ENCODE results near the gene VCAN. TPM values are rescaled to one million over a fixed set of nuclear protein-coding genes. Genes with fewer than 3 reads are reported as not detected.
"Not testable (repeated sequence)": the region's sequence is repeated elsewhere in the genome, so short reads cannot be mapped to it uniquely, and the experiment has no call there.

VCAN gene
- 1.4 and 2.0 TPM in 2 replicates for total RNA-seq

DNA sequence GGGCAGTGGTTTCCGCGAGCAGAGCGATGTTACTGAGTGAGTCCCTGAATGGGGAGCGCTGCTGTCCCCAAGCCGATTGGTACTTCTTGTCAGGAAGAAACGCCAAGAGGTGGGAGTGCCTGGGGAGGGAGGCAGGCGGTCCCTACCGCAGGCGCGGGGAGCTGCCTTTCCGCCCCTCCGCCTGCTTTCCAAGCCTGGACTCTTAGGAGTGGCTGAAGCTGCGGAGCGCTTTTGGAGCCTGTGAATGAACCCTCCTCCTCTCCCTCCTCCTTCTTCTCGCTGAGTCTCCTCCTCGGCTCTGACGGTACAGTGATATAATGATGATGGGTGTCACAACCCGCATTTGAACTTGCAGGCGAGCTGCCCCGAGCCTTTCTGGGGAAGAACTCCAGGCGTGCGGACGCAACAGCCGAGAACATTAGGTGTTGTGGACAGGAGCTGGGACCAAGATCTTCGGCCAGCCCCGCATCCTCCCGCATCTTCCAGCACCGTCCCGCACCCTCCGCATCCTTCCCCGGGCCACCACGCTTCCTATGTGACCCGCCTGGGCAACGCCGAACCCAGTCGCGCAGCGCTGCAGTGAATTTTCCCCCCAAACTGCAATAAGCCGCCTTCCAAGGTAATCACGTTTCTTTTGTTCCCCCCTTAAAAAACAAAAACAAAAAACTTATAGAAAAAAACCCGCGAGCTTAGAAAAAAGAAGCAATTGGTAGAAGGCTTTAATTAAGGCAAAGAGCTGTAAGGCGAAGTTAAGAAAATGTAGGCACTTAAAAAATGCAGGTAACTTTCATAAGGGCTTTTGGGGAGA lies at the start of gene VCAN:
TSS of gene VCAN (plus strand) at position 340 of the 808 bp plus-strand sequence. CDS start 11,775 bp downstream, outside the sequence.
- no peak for DNase-seq (ENCODE audit: low read depth, low spot score)

GRCh38 chr5:83422284-83422683 lies 49.3 kb upstream of the VCAN start:
- DNase-seq (ENCODE audit: low read depth, low spot score), result no peak

GRCh38 chr5:83426855-83427254 lies 44.7 kb upstream of the VCAN start:
- DNase-seq (ENCODE audit: low read depth, low spot score), result no peak

DNA sequence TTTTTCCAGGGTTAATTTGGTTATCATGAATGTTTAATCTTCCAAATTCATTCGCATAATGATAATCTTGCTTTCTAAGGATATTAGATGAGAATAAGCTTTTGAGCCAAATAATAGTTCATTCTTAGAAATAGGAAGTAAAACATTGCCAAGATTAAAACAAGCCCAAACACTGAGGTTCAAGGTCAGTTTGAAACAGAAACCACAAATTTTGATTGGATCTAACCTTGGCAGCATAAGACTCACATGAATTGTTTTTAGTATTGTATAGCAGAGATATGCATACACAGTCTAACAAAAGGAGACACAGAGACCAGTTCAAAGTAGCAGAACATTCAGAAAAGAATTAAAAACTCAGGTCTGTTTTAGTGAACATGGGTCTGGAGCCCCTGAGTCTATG lies 43.4 kb upstream of the VCAN start:
- no peak for DNase-seq (ENCODE audit: low read depth, low spot score)

- no peak for DNase-seq (ENCODE audit: low read depth, low spot score)
Measured at GRCh38 chr5:83428890-83429289, 42.7 kb upstream of the VCAN start.

GRCh38 chr5:83430130-83431010 lies 41.2 kb upstream of the VCAN start:
- DNase-seq (ENCODE audit: low read depth, low spot score), result peak; percentile 13

DNA sequence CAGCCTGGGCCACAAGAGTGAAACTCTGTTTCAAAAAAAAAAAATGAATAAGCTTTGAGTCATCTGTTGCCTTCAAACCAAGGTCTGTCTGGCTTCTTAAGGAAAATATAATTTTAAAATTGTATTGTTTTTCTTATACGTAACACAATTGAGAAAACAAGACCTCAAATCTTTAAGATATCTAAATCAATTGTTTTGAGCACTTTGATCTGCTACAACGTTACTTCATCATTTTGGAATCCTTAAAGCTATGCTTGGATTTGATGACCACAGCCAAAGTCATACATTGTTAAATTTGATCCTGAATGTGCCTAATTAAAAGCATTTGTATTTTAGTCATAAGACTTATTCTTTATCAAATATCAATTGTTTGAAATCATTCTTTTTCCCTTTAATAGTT lies 37.7 kb upstream of the VCAN start:
- DNase-seq (ENCODE audit: low read depth, low spot score), result no peak

DNA sequence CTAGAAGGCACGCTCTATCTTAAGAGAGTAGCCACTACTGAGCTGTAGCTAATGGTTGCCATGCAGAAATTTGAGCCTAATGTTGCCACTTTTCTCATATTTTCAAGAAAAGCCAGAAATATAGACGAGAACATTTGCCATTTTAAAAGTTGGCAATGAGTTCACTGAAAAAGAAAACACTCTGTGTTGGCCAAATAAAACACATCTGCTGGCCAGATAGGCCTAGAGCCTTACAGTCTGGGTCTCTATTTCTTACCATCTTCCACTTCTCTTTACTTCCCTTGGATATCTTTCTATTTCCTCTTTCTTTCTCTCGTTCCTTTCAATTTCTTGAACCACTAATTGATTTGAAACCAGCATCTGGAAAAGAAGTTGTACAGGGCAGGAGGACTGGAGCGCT lies 36.6 kb upstream of the VCAN start:
- no peak for DNase-seq (ENCODE audit: low read depth, low spot score)

DNA sequence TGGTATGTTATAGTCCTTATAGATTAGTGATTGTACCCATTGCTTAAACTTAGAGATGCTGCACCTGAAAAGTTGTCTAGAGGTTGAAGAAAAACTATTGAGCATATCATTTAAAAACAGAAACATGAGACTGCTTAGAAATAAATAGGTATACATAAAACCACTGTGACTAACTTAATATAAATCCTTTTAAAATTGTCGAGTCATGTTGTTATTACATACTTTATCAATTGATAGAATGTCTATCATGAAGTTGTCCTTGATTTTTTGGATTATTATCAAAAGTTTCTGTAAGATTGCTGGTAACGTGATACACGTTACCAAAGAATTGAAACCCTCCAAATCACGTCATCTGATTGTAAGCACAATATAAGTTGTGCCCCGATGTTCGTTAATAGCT lies 35.3 kb upstream of the VCAN start:
- DNase-seq (ENCODE audit: low read depth, low spot score), result no peak

GRCh38 chr5:83437697-83438096 lies 33.8 kb upstream of the VCAN start:
- DNase-seq (ENCODE audit: low read depth, low spot score), result not testable (repeated sequence)

- no peak for DNase-seq (ENCODE audit: low read depth, low spot score)
Measured at GRCh38 chr5:83440826-83441225, 30.7 kb upstream of the VCAN start.

- DNase-seq (ENCODE audit: low read depth, low spot score), result no peak
Measured at GRCh38 chr5:83441747-83442146, 29.8 kb upstream of the VCAN start.

DNA sequence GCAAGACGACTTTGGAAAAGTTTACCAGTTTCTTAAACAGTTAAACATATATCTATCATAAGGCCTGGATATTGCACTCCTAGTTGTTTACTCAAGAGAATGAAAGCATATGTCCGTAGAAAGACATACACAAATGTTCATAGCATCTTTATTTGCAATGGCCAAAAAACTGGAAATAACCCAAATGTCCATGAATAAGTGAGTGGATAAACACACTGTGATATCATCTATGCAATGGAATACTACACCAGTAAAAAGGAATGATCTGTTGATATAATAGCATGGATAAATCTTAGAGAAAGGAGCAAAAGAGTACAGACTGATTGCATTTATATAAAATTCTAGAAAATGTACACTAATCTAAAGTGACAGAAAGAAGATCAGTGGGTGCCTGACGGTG lies 28.0 kb upstream of the VCAN start:
- no peak for DNase-seq (ENCODE audit: low read depth, low spot score)

GRCh38 chr5:83444445-83444844 lies 27.1 kb upstream of the VCAN start:
- no peak for DNase-seq (ENCODE audit: low read depth, low spot score)

DNA sequence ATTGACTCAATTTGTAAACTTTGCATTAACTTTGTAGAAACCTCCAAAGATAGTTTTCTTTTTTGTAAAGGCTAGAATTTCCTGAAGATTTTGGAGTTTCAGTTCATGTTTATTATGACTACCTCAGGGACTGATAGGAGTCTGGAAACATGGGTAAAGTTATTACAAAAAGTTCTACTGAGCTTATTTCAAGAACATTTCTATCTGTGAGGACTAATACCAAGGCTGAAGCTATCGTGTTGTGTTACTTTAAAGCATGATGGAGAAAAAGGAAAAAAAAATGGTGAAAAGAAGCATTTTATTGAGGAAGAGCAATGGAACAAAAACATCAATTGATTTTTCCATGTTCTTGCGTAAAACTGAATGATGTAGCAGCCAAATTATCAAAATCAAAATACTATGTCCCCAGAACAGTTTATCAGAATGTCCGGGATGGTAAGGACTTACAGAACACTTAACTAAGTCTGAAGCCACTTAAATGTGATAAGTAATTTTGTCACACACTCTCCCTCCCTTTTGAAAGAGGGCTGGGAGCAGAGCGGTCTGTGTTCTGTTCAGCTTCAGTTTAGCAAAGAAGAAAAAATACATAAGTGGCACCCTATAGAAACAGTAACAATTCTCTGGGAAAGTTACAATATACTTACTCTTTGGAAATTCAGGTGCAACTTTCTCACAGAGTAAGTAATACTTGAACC lies 25.1 kb upstream of the VCAN start:
- no peak for DNase-seq (ENCODE audit: low read depth, low spot score)

DNA sequence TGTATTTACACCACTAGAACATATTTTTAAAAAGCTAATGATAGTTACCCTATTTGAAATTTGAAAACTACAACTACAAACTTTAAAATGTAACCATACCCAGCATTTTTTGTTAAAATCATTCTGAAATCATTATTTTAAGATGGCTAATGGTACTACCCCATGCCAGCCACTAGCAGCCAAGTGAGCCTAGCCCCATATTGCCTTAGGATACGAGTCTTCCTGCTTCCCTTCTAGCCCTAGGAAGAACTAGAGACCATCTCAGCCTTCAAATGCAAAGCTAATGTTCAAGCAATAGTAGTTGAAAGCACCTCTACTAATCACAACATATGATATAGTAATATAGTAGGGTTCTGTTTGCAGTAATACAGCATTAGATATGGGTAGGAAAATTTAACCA lies 24.0 kb upstream of the VCAN start:
- no peak for DNase-seq (ENCODE audit: low read depth, low spot score)

DNA sequence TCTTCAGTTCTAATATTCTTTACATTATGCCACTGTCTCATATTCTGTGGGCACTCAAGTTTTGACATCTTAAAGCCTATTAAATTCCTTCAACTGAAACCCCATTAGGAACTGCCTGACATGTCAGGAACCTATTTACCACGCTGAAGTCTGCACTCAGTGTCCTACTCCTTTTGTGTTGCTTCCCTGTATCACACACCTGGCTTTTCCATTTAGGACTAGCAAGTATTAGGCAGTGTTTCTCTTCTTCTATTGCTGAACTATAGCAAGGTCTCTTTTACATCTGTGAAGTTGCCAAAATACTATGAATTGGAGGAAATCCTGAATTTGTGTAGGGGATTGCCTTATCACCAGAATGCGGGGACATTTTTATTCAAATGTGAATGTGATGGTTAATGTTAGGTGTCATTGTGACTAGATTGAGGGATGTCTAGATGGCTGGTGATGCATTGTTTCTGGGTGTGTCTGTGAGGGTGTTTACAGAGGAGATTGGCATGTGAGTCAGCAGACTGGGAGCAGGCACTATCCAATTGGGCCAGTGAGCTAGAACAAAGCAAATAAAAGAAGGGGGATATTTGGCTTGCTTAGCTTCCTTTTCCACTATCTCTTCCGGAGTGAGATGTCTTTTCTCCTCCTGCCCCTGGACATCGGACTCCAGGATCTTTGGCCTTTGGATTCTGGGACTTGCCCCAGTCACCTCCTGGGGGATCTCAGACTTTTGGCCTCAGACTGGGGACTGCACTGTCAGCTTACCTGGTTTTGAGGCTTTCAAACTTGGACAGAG lies 21.2 kb upstream of the VCAN start:
- no peak for DNase-seq (ENCODE audit: low read depth, low spot score)

DNA sequence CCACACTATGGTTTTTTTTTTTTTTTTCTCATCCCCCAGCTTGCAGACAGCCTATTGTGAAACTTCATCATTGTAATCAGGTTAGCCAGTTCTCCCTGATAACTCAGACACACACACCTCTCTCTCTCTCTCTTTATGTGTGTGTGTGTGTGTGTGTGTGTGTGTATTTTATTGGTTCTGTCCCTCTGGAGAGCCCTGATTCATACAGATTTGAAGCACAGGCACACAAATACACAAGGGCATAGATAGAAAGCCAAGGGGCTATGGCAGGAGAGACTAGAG lies 20.6 kb upstream of the VCAN start:
- DNase-seq (ENCODE audit: low read depth, low spot score), result no peak

- DNase-seq (ENCODE audit: low read depth, low spot score), result no peak
Measured at GRCh38 chr5:83451955-83452354, 19.6 kb upstream of the VCAN start.

- DNase-seq (ENCODE audit: low read depth, low spot score), result no peak
Measured at GRCh38 chr5:83453937-83454336, 17.6 kb upstream of the VCAN start.

- no peak for DNase-seq (ENCODE audit: low read depth, low spot score)
Measured at GRCh38 chr5:83464261-83464660, 7.3 kb upstream of the VCAN start.
